ENCODE measurements around the gene MYL6B. TPM values are rescaled to one million over a fixed set of nuclear protein-coding genes. Genes with fewer than 3 reads are reported as not detected.
A peak's percentile ranks its signal among the peaks of the same experiment; 100 is the strongest.

MYL6B gene
- total RNA-seq, 4 donors from 2014 or later: 26.3 to 51.0 (median 37.8) TPM

DNA sequence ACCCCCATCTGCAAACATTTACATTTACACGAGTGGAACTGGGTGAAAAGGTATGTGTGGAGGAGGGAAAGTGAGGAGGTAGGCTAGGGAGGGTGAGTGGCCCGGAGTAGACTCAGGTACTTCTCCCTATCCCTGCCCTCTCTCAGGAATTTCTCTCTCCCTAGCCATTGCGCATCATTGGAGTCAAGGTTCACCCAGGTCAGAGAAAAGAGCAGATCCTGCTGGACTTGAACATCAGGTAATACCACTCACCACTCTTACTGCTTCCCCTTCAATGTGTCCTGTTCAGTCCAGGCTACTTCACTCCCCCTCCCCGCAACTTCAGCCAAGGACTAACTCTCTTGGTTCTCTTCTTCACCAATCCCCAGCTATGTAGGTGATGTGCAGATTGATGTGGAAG lies 21.5 kb upstream of the MYL6B start:
- H3K27me3 ChIP-seq: no peaks in the 10 kb centered on the region
- intact Hi-C loops (cut with DNase I): no loop called here

DNA sequence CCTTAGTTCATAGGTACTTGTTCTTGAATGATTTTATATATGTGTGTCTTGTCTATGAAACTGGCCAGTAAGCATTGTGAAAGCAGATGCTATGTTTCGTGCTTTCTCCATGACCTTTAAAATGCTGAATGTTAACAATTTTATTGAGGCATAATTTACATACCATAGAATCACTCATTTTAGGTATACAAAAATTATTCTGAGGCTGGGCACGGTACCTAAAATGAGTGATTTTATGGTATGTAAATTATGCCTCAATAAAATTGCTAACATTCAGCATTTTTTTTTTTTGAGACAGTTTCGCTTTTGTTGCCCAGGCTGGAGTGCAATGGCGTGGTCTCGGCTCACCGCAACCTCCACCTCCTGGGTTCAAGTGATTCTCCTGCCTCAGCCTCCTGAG lies 17.5 kb upstream of the MYL6B start:
- intact Hi-C loops (cut with DNase I): no loop called here
- DNase-seq: no peak
- peaks cover 36 to 99% (median 63%) of the 10 kb centered on the region in 3 donors for H3K36me3 ChIP-seq

More for the DNA sequence above, 21.5 kb upstream of the MYL6B start:
- Histone ChIP-seq H3K36me3 (peaks cover 26 to 59% (median 32%) of the 10 kb centered on the region in 3 donors), H3K4me3 (no peak overlapping the region), H3K27ac (peak overlapping the region in 3 of 4 donors; percentile 95 to 98 (median 98)), H3K4me1 (peaks cover 22 to 48% (median 26%) of the 10 kb centered on the region in 3 donors), H3K9me3 (no peaks in the 10 kb centered on the region)
- DNase-seq: no peak
- TF ChIP-seq, protein P1, sequence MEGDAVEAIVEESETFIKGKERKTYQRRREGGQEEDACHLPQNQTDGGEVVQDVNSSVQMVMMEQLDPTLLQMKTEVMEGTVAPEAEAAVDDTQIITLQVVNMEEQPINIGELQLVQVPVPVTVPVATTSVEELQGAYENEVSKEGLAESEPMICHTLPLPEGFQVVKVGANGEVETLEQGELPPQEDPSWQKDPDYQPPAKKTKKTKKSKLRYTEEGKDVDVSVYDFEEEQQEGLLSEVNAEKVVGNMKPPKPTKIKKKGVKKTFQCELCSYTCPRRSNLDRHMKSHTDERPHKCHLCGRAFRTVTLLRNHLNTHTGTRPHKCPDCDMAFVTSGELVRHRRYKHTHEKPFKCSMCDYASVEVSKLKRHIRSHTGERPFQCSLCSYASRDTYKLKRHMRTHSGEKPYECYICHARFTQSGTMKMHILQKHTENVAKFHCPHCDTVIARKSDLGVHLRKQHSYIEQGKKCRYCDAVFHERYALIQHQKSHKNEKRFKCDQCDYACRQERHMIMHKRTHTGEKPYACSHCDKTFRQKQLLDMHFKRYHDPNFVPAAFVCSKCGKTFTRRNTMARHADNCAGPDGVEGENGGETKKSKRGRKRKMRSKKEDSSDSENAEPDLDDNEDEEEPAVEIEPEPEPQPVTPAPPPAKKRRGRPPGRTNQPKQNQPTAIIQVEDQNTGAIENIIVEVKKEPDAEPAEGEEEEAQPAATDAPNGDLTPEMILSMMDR (IDR thresholded peaks at IDR 0.05): no peak
- no peak for TF ChIP-seq POLR2A (IDR thresholded peaks at IDR 0.05)
- 82 to 93% methylated on average over 3 to 4 of the region's 4 CpGs for WGBS, 2 donors

DNA sequence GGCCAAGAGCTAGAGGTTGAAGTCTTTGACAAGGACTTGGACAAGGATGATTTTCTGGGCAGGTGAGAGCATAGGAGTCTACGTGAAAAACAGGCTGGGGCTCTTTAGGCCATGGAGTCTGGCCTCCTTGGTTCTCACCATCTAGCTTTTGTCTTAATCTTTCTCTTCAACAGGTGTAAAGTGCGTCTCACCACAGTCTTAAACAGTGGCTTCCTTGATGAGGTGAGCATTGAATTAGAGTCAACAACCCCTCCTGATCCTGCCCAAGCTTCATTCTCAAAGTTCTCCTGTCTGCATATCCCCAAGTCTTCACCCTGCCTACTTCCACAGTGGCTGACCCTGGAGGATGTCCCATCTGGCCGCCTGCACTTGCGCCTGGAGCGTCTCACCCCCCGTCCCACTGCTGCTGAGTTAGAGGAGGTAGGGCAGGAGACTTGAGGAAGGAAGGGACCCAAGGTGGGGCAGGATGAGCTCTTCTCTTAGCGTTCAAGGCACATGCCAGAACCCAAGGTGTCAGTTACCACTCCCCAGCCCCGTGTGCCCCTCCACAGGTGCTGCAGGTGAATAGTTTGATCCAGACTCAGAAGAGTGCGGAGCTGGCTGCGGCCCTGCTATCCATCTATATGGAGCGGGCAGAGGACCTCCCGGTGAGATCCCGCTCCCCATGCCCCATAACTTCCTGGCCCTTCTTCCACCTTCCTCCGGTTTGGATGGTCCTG lies 14.4 kb upstream of the MYL6B start:
- 93% methylated on average over 11 to 13 of the region's 14 CpGs for WGBS, 2 donors
- H3K9me3 ChIP-seq: no peaks in the 10 kb centered on the region
- H3K27me3 ChIP-seq: no peaks in the 10 kb centered on the region
- H3K4me3 ChIP-seq: no peak overlapping the region
- H3K27ac ChIP-seq: no peak overlapping the region
- TF ChIP-seq, protein P1 (IDR thresholded peaks at IDR 0.05): no peak
- no peak for TF ChIP-seq POLR2A (IDR thresholded peaks at IDR 0.05)
- no peak for DNase-seq
- peaks cover 0 to 10% (median 0%) of the 10 kb centered on the region in 3 donors for H3K4me1 ChIP-seq
- H3K36me3 ChIP-seq: peaks cover 42 to 100% (median 62%) of the 10 kb centered on the region in 3 donors
- intact Hi-C loops (cut with DNase I): no loop called here

More for the DNA sequence above, 17.5 kb upstream of the MYL6B start:
- peaks cover 0 to 14% (median 7%) of the 10 kb centered on the region in 3 donors for H3K4me1 ChIP-seq
- no peaks in the 10 kb centered on the region for H3K27me3 ChIP-seq
- WGBS, 2 donors: 82 to 91% methylated on average over 6 of the region's 6 CpGs
- no peak overlapping the region for H3K27ac ChIP-seq
- no peaks in the 10 kb centered on the region for H3K9me3 ChIP-seq
- TF ChIP-seq, protein P1 (IDR thresholded peaks at IDR 0.05): no peak
- TF ChIP-seq POLR2A (IDR thresholded peaks at IDR 0.05): no peak
- H3K4me3 ChIP-seq: no peak overlapping the region

DNA sequence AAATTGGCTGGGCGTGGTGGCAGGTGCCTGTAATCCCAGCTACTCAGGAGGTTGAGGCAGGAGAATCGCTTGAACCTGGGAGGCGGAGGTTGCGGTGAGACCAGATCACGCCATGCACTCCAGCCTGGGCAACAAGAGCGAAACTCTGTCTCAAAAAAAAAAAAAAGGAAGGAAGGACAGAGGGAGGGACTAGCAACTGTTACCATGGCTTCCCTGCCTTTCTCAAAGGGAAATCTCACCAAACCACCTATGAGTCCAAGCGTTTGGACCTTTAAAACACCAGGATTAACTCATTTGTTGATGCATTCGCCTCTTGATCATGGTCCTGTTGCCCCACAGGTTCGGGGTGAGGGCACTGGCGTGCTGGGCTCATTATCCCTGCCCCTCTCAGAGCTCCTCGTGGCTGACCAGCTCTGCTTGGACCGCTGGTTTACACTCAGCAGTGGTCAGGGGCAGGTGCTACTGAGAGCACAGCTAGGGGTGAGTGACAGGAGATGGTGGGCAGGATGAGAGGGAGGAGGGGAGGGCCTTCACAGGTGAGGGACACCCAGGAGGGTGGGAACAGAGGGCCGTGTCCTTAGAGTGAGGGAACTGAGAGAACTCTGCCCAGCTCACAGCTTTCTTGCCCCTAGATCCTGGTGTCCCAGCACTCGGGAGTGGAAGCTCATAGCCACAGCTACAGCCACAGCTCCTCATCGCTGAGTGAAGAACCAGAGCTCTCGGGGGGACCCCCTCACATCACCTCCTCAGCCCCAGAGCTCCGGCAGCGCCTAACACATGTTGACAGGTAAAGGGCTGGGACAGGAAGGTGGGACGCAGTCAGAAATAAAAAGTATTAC lies 10.2 kb upstream of the MYL6B start:
- peak overlapping the region in 3 of 4 donors; percentile 54 to 67 (median 58) for H3K27ac ChIP-seq
- DNase-seq: no peak
- no peak overlapping the region for H3K4me3 ChIP-seq
- H3K9me3 ChIP-seq: no peaks in the 10 kb centered on the region
- peaks cover 0 to 44% (median 7%) of the 10 kb centered on the region in 3 donors for H3K4me1 ChIP-seq
- 82 to 83% methylated on average over 10 to 12 of the region's 19 CpGs for WGBS, 2 donors
- H3K36me3 ChIP-seq: peaks cover 26 to 82% (median 40%) of the 10 kb centered on the region in 3 donors
- no peaks in the 10 kb centered on the region for H3K27me3 ChIP-seq
- intact Hi-C loops (cut with DNase I): no loop called here
- TF ChIP-seq, protein P1 (IDR thresholded peaks at IDR 0.05): no peak
- no peak for TF ChIP-seq POLR2A (IDR thresholded peaks at IDR 0.05)

DNA sequence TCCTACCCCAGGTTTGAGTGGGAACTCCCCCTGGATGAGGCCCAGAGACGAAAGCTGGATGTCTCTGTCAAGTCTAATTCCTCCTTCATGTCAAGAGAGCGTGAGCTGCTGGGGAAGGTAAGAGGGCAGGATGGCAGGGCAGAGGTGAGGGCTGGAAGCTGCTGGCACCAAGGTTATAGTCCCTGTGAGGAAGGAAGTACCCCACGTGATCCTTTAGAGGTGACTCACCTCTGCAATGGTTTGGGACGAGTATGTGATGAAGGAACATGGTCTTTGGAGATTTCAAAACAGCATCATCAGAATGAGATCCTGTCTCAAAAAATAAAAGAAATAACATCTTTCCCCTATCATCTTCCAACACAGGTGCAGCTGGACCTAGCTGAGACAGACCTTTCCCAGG lies 9.2 kb upstream of the MYL6B start:
- Histone ChIP-seq H3K9me3 (no peaks in the 10 kb centered on the region), H3K36me3 (peaks cover 22 to 71% (median 31%) of the 10 kb centered on the region in 3 donors), H3K27me3 (no peaks in the 10 kb centered on the region), H3K4me3 (no peak overlapping the region), H3K27ac (peak overlapping the region in 3 of 4 donors; percentile 54 to 67 (median 58)), H3K4me1 (peaks cover 0 to 47% (median 9%) of the 10 kb centered on the region in 3 donors)
- WGBS, 2 donors: 36 to 48% methylated on average over 3 to 4 of the region's 4 CpGs
- no peak for DNase-seq
- TF ChIP-seq, protein P1 (IDR thresholded peaks at IDR 0.05): no peak
- no peak for TF ChIP-seq POLR2A (IDR thresholded peaks at IDR 0.05)
- intact Hi-C loops (cut with DNase I): no loop called here
